Fibroblast of the aortic adventitia (primary cell): Measurements from ENCODE around the gene KRT79. TPM values are rescaled to one million over a fixed set of nuclear protein-coding genes. Genes with fewer than 3 reads are reported as not detected.

Source experiments
- DNase-seq: peaks from one replicate; pipeline ENCODE4 v3.0.0-alpha.2; 2010; ENCODE audit warnings: low read depth
- H3K4me3 ChIP-seq: 2 replicates; pipeline ENCODE4 v1.5.1; 2011; ENCODE audit warnings: low read depth, mild to moderate bottlenecking, control low read depth, low read length, moderate library complexity
- total RNA-seq: library from RNA; depleted of rRNA; stranded (reverse); fragments of >200 nt; gene quantifications from 2 replicates; pipeline ENCODE4 v1.2.3, GENCODE V29; 2012; ENCODE audit warnings: low replicate concordance
- TF ChIP-seq, protein P1 (sequence below): IDR thresholded peaks from 2 replicates; pipeline ENCODE4 v1.5.1; 2011; ENCODE audit warnings: mild to moderate bottlenecking, low read length, control low read depth, inconsistent platforms; ENCODE audit not compliant: insufficient read depth

Gene KRT79
- total RNA-seq, 1 donor, result not detected

DNA sequence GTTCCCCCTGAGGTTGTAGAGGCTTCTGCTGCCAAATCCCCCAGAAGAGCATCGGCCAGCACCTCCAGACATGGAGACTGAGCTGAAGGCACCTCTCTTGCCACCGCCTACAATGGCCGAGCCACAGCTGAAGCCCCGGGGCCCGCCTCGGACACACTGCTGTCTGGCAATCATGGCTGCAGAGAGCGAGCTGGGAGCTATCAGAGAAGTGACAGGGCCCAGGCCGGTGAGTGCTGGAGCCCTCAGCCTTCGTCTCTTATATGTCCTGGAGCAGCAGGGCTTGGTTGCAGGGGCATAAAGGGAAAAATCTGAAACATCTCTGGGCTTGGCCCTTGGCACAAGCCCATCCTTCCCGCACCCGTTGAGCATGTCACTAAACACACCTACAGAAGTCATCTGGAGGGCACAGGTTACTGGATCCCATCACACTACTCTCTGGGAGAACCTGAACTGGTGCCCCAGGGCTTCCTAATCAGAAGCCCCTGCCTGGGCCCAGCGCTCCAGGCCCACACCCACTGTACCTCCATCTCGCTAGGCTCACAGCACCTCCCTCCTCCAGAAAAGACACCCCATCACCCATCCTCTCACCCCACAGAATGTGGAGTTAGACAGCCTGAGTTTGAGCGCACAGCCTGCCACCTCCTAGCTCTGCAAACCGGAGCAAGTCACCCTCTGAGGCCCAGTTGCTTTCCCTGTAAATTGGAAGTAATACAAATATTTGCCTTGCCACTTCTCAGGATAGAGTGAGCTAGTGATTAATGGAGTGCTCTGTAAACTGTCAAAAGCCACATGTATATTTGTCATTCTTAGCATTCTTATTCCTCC lies 20.0 kb downstream of the KRT79 start, which contains the start of gene KRT4:
Gene KRT4, minus strand, starts transcription at position 232 of the 825 bp plus-strand sequence. Its CDS starts 58 bp downstream, at position 174.
- H3K4me3 ChIP-seq, result no peak within 1 kb of the TSS
- DNase-seq, result peak; percentile 39

DNA sequence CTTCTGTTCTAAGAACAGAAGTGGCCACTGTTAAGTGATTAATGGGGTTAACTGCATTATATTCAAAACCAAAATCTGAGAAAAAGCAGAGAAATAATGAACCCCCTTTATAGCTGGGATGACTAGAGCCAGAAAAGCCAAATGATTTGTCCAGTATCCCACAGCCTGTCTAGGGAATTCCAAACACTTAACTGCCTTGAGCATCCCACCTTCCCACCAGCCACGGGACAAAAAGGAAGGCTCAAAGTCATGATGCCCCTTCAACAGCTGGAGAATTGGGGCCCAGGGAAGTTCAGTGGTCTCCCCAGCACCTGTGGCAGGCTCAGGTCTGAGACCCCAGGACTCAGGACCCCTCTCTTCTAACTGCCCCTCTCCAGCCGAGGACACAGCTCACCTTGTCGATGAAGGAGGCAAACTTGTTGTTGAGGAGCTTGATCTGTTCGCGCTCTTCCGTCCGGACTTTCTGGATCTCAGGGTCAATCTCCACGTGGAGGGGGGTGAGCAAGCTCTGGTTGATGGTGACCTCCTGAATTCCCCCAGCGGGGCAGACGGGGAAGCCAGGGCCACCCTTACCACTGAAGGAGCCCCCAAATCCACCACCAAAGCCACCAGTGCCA lies 20.8 kb downstream of the KRT79 start:
- no peak overlapping the region for H3K4me3 ChIP-seq
- DNase-seq, result no peak
- TF ChIP-seq, protein P1, sequence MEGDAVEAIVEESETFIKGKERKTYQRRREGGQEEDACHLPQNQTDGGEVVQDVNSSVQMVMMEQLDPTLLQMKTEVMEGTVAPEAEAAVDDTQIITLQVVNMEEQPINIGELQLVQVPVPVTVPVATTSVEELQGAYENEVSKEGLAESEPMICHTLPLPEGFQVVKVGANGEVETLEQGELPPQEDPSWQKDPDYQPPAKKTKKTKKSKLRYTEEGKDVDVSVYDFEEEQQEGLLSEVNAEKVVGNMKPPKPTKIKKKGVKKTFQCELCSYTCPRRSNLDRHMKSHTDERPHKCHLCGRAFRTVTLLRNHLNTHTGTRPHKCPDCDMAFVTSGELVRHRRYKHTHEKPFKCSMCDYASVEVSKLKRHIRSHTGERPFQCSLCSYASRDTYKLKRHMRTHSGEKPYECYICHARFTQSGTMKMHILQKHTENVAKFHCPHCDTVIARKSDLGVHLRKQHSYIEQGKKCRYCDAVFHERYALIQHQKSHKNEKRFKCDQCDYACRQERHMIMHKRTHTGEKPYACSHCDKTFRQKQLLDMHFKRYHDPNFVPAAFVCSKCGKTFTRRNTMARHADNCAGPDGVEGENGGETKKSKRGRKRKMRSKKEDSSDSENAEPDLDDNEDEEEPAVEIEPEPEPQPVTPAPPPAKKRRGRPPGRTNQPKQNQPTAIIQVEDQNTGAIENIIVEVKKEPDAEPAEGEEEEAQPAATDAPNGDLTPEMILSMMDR, result no peak

More for the DNA sequence above, 20.0 kb downstream of the KRT79 start, which contains the start of gene KRT4:
- TF ChIP-seq, protein P1, result no peak

DNA sequence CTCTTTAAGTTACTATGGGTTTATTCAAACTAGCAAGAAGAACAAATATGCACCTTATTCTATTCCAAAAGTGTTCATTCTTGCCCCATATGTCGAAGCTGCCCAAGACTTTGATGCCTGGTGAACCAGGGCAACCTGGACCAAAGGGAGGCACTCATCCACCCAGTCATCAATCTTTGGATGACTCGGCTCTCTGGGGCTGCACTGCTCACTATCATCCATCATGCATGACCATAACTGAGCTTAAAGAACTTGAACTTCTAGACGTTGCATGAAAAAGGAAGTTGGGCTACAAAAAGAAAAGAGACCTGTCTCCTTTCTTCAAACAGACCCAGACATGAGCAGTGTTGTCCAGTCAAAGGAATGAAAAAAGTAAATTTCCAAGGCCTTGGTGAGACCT lies 21.4 kb downstream of the KRT79 start:
- no peak for DNase-seq
- TF ChIP-seq, protein P1, result no peak
- H3K4me3 ChIP-seq, result no peak overlapping the region

DNA sequence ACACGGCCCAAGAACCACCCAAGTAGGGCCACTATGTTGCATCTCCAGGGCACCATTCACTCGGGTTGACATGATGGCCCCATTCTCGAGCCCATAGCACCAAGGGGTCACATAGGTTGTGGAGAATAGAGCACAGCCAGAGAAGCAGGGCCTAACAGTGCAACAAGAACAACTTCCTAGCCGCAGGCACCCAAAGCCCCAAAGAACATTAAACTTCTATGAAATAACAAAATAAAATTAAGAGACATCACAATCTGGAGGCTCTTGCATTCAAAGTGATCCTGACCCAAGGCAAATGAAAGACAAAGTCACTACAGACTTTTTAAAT lies 22.1 kb downstream of the KRT79 start:
- H3K4me3 ChIP-seq, result no peak overlapping the region
- DNase-seq, result no peak
- TF ChIP-seq, protein P1, result no peak

DNA sequence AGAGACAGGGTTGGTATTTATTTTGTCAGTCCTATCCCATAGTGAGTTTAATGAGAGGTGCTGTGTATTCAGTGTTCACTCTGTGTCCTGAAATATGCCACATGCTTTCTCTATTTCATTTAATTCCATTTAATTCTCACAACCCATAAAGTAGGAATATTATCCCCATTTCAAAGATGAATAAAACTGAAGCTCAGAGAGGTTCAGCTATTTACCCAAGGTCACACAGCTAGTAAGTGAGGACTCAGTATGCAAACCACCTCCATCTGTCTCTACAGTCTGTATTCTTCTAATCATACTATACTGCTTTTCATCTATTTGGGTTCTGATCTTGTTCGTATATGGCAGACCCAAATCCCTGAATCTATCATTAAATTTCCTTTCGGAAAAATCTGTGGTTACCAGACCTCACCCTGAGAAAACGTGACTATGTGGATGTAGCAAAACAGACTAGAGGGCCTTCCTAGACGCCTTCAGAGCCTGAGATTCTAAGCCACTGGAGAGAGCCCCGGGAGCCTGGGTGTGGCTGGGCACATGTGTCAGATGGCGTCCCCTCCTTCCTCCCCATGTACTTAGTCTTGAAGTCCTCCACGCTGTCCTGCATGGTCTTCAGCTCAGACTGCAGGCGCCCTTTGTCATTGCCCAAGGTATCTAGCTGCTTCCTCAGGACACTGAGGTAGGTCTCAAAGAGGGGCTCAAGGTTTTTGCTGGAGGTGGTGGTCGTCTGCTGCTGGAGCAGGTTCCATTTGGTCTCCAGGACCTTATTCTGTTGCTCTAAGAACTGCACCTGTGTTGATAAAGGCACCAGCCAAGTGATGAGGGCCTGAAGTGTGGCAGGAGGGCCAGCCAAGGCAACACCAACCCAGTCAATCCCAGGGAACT lies 22.7 kb downstream of the KRT79 start:
- no peak overlapping the region for H3K4me3 ChIP-seq
- TF ChIP-seq, protein P1, result no peak
- DNase-seq, result no peak

DNA sequence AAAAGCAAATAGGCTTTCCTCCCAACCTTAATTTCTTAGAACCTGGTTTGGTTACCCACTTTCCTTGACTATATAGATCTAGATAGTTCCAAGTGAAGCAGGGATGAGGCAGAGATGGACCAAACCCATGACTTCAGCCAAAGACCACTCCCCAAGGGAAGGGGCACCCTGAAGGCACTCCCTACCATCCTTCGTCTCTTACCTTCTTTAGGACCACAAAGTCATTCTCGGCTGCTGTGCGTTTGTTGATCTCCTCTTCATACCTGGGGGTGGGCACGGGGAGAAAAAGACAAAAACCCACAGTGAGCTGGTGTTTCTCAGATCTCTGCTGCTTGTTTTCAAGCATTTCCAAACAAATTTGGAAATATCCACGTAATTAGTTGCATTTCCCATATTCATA lies 23.6 kb downstream of the KRT79 start:
- TF ChIP-seq, protein P1, result no peak
- DNase-seq, result no peak
- no peak overlapping the region for H3K4me3 ChIP-seq
